Lower leg skin (tissue), 3 donors: Measurements from ENCODE around the gene CELF2.

Experiments
- POLR2A ChIP-seq, 2 donors: fragments of 450-650 bp; IDR thresholded peaks; one replicate each; pipeline ENCODE4 v1.6.1; 2016 to 2017; ENCODE audit warnings: antibody characterized with exemption in 2 of 2, mild to moderate bottlenecking in 1 of 2, moderate library complexity in 1 of 2
- TF ChIP-seq, protein P1 (sequence below), 3 donors: fragments of 450-650 bp; IDR thresholded peaks; one replicate each; pipeline ENCODE4 v1.5.1; 2016; ENCODE audit warnings: antibody characterized with exemption in 3 of 3, mild to moderate bottlenecking in 3 of 3, moderate library complexity in 2 of 3

DNA sequence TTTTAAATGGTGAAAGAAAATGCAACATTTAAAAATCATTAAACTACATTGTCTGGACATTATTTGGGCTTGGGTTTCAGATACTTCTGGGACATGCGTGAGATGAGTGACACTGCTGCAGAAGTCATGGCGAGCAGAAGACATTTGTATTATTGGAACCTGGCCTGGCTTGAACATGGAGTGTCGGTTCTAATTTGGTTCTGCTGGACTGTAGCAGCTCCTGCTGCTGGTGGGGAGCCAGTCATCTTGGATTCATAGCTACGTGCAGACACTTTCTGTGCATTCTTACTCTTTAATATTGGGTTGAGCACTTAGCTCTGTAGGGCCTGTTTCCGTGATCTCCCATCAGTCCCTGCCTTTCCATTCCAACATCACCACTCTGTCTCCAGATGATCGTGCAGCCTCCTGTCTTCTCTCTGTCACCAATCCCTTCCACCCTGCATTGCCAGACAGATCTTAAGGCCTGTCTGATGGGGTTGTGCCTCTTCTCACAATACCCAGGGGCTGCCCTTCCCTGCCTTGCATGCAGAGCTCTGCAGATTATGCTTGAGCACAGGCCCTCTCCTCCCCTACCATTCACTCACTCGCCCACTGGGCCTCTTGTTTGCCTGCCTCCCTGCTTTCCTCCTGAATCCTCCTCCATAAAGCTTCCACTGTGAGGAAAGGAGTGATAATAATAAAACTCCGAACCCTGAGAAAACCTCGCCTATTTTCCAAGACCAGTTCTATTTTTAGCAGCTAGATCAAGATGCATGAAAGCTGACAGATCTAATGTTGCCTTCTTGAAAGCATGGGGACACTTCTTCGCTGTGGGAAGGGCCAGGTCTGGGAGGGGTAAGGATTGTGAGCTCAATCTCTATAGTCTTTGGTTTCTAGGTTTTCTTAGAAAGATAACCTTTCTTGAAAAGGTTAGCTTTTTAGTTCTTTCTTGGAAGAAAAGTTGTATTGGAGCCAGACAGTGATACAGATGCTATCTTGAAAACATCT is 32.9 kb downstream of the CELF2 start:
- TF ChIP-seq, protein P1, sequence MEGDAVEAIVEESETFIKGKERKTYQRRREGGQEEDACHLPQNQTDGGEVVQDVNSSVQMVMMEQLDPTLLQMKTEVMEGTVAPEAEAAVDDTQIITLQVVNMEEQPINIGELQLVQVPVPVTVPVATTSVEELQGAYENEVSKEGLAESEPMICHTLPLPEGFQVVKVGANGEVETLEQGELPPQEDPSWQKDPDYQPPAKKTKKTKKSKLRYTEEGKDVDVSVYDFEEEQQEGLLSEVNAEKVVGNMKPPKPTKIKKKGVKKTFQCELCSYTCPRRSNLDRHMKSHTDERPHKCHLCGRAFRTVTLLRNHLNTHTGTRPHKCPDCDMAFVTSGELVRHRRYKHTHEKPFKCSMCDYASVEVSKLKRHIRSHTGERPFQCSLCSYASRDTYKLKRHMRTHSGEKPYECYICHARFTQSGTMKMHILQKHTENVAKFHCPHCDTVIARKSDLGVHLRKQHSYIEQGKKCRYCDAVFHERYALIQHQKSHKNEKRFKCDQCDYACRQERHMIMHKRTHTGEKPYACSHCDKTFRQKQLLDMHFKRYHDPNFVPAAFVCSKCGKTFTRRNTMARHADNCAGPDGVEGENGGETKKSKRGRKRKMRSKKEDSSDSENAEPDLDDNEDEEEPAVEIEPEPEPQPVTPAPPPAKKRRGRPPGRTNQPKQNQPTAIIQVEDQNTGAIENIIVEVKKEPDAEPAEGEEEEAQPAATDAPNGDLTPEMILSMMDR (IDR thresholded peaks at IDR 0.05) = no peak
- TF ChIP-seq POLR2A (IDR thresholded peaks at IDR 0.05) = no peak
